Panc1 (cell line): ENCODE measurements around the gene PMPCA. TPM values are rescaled to one million over a fixed set of nuclear protein-coding genes. Genes with fewer than 3 reads are reported as not detected.

Experiments used
- ATAC-seq: fragments of 200-7000 bp; cut with Tn5 transposase; 2 replicates; pipeline ENCODE4 v1.9.1; 2020; ENCODE audit warnings: mild to moderate bottlenecking, moderate library complexity
- BruUV-seq: library from RNA; stranded (reverse); fragments of 400-500 nt; replicated peaks from 2 replicates; lab custom pipeline; 2021; lab: Mats Ljungman, UMichigan
- CTCF ChIA-PET: fragments of 300-600 bp; sonication (Branson Sonifier 250); formaldehyde crosslinking; loops from one replicate; lab custom pipeline; 2022; ENCODE audit warnings: antibody characterized with exemption; lab: Charles Lee
- POLR2A ChIA-PET: fragments of 300-600 bp; sonication (Branson Sonifier 250); formaldehyde crosslinking; loops from one replicate; lab custom pipeline; 2022; ENCODE audit warnings: antibody characterized with exemption; lab: Charles Lee
- DNase-seq: peaks from one replicate; pipeline ENCODE4 v3.0.0-alpha.2; 2010; ENCODE audit warnings: low read depth, low spot score
- H3K27ac ChIP-seq: 2 replicates; pipeline ENCODE4 v1.5.1; 2011; ENCODE audit warnings: mild to moderate bottlenecking, low read length, inconsistent platforms
- H3K27me3 ChIP-seq: fragments of 200-500 bp; sonication (Bioruptor generic); 2 replicates; pipeline ENCODE4 v1.6.0; 2014; ENCODE audit warnings: low read length, inconsistent platforms; ENCODE audit not compliant: control insufficient read depth, insufficient read depth
- H3K36me3 ChIP-seq: fragments of 200-500 bp; sonication (Bioruptor generic); 2 replicates; pipeline ENCODE4 v1.5.1; 2014; ENCODE audit warnings: inconsistent platforms, mild to moderate bottlenecking, low read length, moderate library complexity; ENCODE audit not compliant: control insufficient read depth, insufficient read depth
- H3K4me1 ChIP-seq: 2 replicates; pipeline ENCODE4 v1.5.1; 2011; ENCODE audit warnings: inconsistent platforms, mild to moderate bottlenecking, low read length, moderate library complexity; ENCODE audit not compliant: control insufficient read depth, insufficient read depth
- H3K4me3 ChIP-seq, 2 experiments: 2 replicates each; pipeline ENCODE4 v1.5.1; 2011 to 2012; ENCODE audit warnings: low read depth in 2 of 2, low read length in 2 of 2, mild to moderate bottlenecking in 2 of 2, inconsistent platforms in 1 of 2, moderate library complexity in 1 of 2
- H3K9me3 ChIP-seq: fragments of 200-500 bp; sonication (Bioruptor generic); 2 replicates; pipeline ENCODE4 v1.5.1; 2014; ENCODE audit warnings: low read depth, mild to moderate bottlenecking, inconsistent platforms, low read length, moderate library complexity; ENCODE audit not compliant: control insufficient read depth, insufficient read depth
- CTCF ChIP-seq: fragments of 450-650 bp; IDR thresholded peaks from 2 replicates; pipeline ENCODE4 v1.5.1; 2017; ENCODE audit warnings: mild to moderate bottlenecking
- POLR2AphosphoS5 ChIP-seq: IDR thresholded peaks from 2 replicates; pipeline ENCODE4 v1.6.1; 2012; ENCODE audit warnings: mild to moderate bottlenecking, low read depth, low read length, moderate library complexity
- REST ChIP-seq, 2 experiments: IDR thresholded peaks; 2 replicates each; pipeline ENCODE4 v1.6.1; 2011 to 2012; ENCODE audit warnings: low read depth in 2 of 2, control low read depth in 1 of 2, low read length in 1 of 2, mild to moderate bottlenecking in 1 of 2, moderate library complexity in 1 of 2; ENCODE audit not compliant: insufficient read depth in 1 of 2
- SIN3A ChIP-seq: IDR thresholded peaks from 2 replicates; pipeline ENCODE4 v1.6.1; 2012; ENCODE audit warnings: low read depth, mild to moderate bottlenecking, low read length, moderate library complexity, borderline replicate concordance; ENCODE audit not compliant: insufficient read depth
- TCF7L2 ChIP-seq: IDR thresholded peaks from 2 replicates; pipeline ENCODE4 v1.6.1; 2011; ENCODE audit warnings: mild to moderate bottlenecking, low read depth, low read length, inconsistent platforms
- in situ Hi-C: cut with HindIII; loops from 2 replicates; pipeline ENCODE4 v1.10.0; 2016; ENCODE audit warnings: low sequenced_read_pairs, low pct_unique_long_range_greater_than_20kb
- intact Hi-C: fragments of 100-400 bp; cut with micrococcal nuclease; formaldehyde crosslinking; loops from one replicate; pipeline ENCODE4 v1.10.0; 2022; ENCODE audit not compliant: unreplicated experiment
- total RNA-seq: library from RNA; stranded (reverse); gene quantifications from one replicate; pipeline ENCODE4 v1.2.1, GENCODE V29; 2021; ENCODE audit not compliant: unreplicated experiment

Gene PMPCA
- total RNA-seq, 1 experiment from 2014 or later = 60.9 TPM

GRCh38 chr9:136443687-136444086, 33.2 kb downstream of the PMPCA start:
- DNase-seq (no peak), ATAC-seq (no peak)
- peaks cover 6% of the 10 kb centered on the region; the same call in 1 of the 2 replicates for H3K36me3 ChIP-seq
- H3K4me3 ChIP-seq = no peak overlapping the region
- intact Hi-C loops (no loop called here), in situ Hi-C loops (no loop called here)
- ChIA-PET POLR2A (no interaction called here), CTCF (no interaction called here)
- TF ChIP-seq POLR2AphosphoS5 = no peak
- no peak for TF ChIP-seq CTCF
- no peak for TF ChIP-seq REST (IDR thresholded peaks at IDR 0.05; ENCODE audit: insufficient read depth in 1 of 2, low read depth in 2 of 2, low read length in 1 of 2)
- TF ChIP-seq TCF7L2 = no peak
- no peak for TF ChIP-seq SIN3A
- no peaks in the 10 kb centered on the region for H3K9me3 ChIP-seq
- no peaks in the 10 kb centered on the region for H3K27me3 ChIP-seq
- no TSS peak for BruUV-seq
- H3K27ac ChIP-seq = no peak overlapping the region
- no peaks in the 10 kb centered on the region for H3K4me1 ChIP-seq

GRCh38 chr9:136444102-136444501, 33.6 kb downstream of the PMPCA start:
- Histone ChIP-seq H3K36me3 (peaks cover 6% of the 10 kb centered on the region; the same call in 1 of the 2 replicates), H3K9me3 (no peaks in the 10 kb centered on the region), H3K4me1 (no peaks in the 10 kb centered on the region), H3K27me3 (no peaks in the 10 kb centered on the region), H3K27ac (no peak overlapping the region), H3K4me3 (no peak overlapping the region)
- POLR2A ChIA-PET = no interaction called here
- no peak for TF ChIP-seq REST (IDR thresholded peaks at IDR 0.05; ENCODE audit: insufficient read depth in 1 of 2, low read depth in 2 of 2, low read length in 1 of 2)
- no peak for TF ChIP-seq CTCF
- no peak for TF ChIP-seq SIN3A
- TF ChIP-seq TCF7L2 = no peak
- no peak for TF ChIP-seq POLR2AphosphoS5
- in situ Hi-C loops (no loop called here), intact Hi-C loops (no loop called here)
- no peak for DNase-seq
- BruUV-seq = no TSS peak
- CTCF ChIA-PET = no interaction called here
- ATAC-seq = no peak
